Neural cell (in vitro differentiated cells): Measurements from ENCODE around the gene ERMAP. TPM values are rescaled to one million over a fixed set of nuclear protein-coding genes. Genes with fewer than 3 reads are reported as not detected.
"Not testable (repeated sequence)": the region's sequence is repeated elsewhere in the genome, so short reads cannot be mapped to it uniquely, and the experiment has no call there.

Source experiments
- H2AFZ ChIP-seq: fragments of 200-600, 300-800 bp; sonication (generic), shearing (Covaris generic); 2 replicates; pipeline ENCODE4 v1.6.0; 2014; ENCODE audit warnings: low read depth, mild to moderate bottlenecking, antibody characterized with exemption, low read length, moderate library complexity
- H3F3A ChIP-seq: fragments of 200-600 bp; shearing (Covaris generic); 2 replicates; pipeline ENCODE4 v1.6.1; 2016; ENCODE audit warnings: mild to moderate bottlenecking, moderate library complexity, mixed read lengths, antibody characterized with exemption, low read length; ENCODE audit not compliant: insufficient read depth, poor library complexity, severe bottlenecking
- H3K27ac ChIP-seq: fragments of 200-600, 300-800 bp; sonication (generic), shearing (Covaris generic); 2 replicates; pipeline ENCODE4 v1.5.1; 2014; ENCODE audit warnings: mild to moderate bottlenecking, low read length, moderate library complexity
- H3K27me3 ChIP-seq: fragments of 300-800, 200-600 bp; sonication (generic), shearing (Covaris generic); 2 replicates; pipeline ENCODE4 v1.6.0; 2014; ENCODE audit warnings: mild to moderate bottlenecking, low read depth, low read length, moderate library complexity; ENCODE audit not compliant: insufficient read depth
- H3K36me3 ChIP-seq: fragments of 300-800, 200-600 bp; sonication (generic), shearing (Covaris generic); 2 replicates; pipeline ENCODE4 v1.5.1; 2014; ENCODE audit warnings: mild to moderate bottlenecking, antibody characterized with exemption, low read length, moderate library complexity; ENCODE audit not compliant: insufficient read depth
- H3K4me2 ChIP-seq: fragments of 300-800, 200-600 bp; sonication (generic), shearing (Covaris generic); 2 replicates; pipeline ENCODE4 v1.6.0; 2014; ENCODE audit warnings: mild to moderate bottlenecking, low read length
- H3K4me3 ChIP-seq: fragments of 300-800, 200-600 bp; sonication (generic), shearing (Covaris generic); 2 replicates; pipeline ENCODE4 v1.5.1; 2014; ENCODE audit warnings: mild to moderate bottlenecking, low read length, moderate library complexity
- H3K79me2 ChIP-seq: fragments of 200-600 bp; shearing (Covaris generic); replicated peaks from 2 replicates; pipeline ENCODE4 v1.6.0; 2014; ENCODE audit warnings: mild to moderate bottlenecking, low read length, moderate library complexity; ENCODE audit not compliant: insufficient read depth
- H3K9ac ChIP-seq: fragments of 300-800, 200-600 bp; sonication (generic), shearing (Covaris generic); 2 replicates; pipeline ENCODE4 v1.6.1; 2016; ENCODE audit warnings: mild to moderate bottlenecking, low read length, mixed read lengths
- H3K9me2 ChIP-seq: fragments of 200-600 bp; shearing (Covaris generic); 2 replicates; pipeline ENCODE4 v1.6.1; 2016; ENCODE audit warnings: mild to moderate bottlenecking, low read length, mixed read lengths; ENCODE audit not compliant: insufficient read depth
- H3K9me3 ChIP-seq: fragments of 200-600, 300-800 bp; sonication (generic), shearing (Covaris generic); 2 replicates; pipeline ENCODE4 v1.6.1; 2016; ENCODE audit warnings: mild to moderate bottlenecking, mixed run types, low read length, moderate library complexity, mixed read lengths
- H4K20me1 ChIP-seq: fragments of 200-600 bp; shearing (Covaris generic); 2 replicates; pipeline ENCODE4 v1.6.1; 2016; ENCODE audit warnings: mild to moderate bottlenecking, mixed run types; ENCODE audit not compliant: insufficient read depth
- CTCF ChIP-seq: fragments of 450-650 bp; IDR thresholded peaks from 2 replicates; pipeline ENCODE4 v1.5.1; 2014; ENCODE audit warnings: antibody characterized with exemption, mild to moderate bottlenecking, moderate library complexity; ENCODE audit not compliant: poor library complexity, severe bottlenecking
- EP300 ChIP-seq: fragments of 450-650 bp; conservative IDR thresholded peaks from 2 replicates; pipeline ENCODE4 v1.6.1; 2014; ENCODE audit warnings: antibody characterized with exemption, mild to moderate bottlenecking, moderate library complexity; ENCODE audit not compliant: poor library complexity, severe bottlenecking
- EZH2 ChIP-seq: fragments of 200-600, 300-800 bp; shearing (Covaris generic), sonication (generic); IDR thresholded peaks from 2 replicates; pipeline ENCODE4 v1.6.1; 2014; ENCODE audit warnings: antibody characterized with exemption, low read length, borderline replicate concordance, mild to moderate bottlenecking; ENCODE audit not compliant: insufficient read depth, poor library complexity, severe bottlenecking
- MXI1 ChIP-seq: fragments of 450-650 bp; conservative IDR thresholded peaks from 2 replicates; pipeline ENCODE4 v1.6.1; 2014; ENCODE audit warnings: antibody characterized with exemption, mild to moderate bottlenecking; ENCODE audit not compliant: poor library complexity, severe bottlenecking
- POLR2AphosphoS5 ChIP-seq: IDR thresholded peaks from 2 replicates; pipeline ENCODE4 v1.6.1; 2012
- RAD21 ChIP-seq: fragments of 450-650 bp; conservative IDR thresholded peaks from 2 replicates; pipeline ENCODE4 v1.6.1; 2014; ENCODE audit warnings: antibody characterized with exemption, mild to moderate bottlenecking, moderate library complexity
- REST ChIP-seq: IDR thresholded peaks from 2 replicates; pipeline ENCODE4 v1.6.1; 2012; ENCODE audit warnings: borderline replicate concordance
- SMC3 ChIP-seq: fragments of 450-650 bp; conservative IDR thresholded peaks from 2 replicates; pipeline ENCODE4 v1.6.1; 2014; ENCODE audit warnings: antibody characterized with exemption, mild to moderate bottlenecking, moderate library complexity; ENCODE audit not compliant: poor library complexity
- TAF1 ChIP-seq: IDR thresholded peaks from 2 replicates; pipeline ENCODE4 v1.6.1; 2012; ENCODE audit warnings: low read depth
- polyA plus RNA-seq: library from polyadenylated mRNA; depleted of rRNA; stranded (reverse); fragments of >200 nt; gene quantifications from 2 replicates; pipeline ENCODE4 v1.2.3, GENCODE V29; 2014

Gene ERMAP
- polyA plus RNA-seq, 1 donor from 2014 or later, result 10.6 TPM

- Histone ChIP-seq H3K9me3 (no peaks in the 10 kb centered on the region), H2AFZ (no peak overlapping the region), H3K4me3 (no peak overlapping the region), H3K79me2 (peaks cover 6% of the 10 kb centered on the region), H3K27ac (no peak overlapping the region), H3K27me3 (no peaks in the 10 kb centered on the region), H3F3A (no peaks in the 10 kb centered on the region), H3K4me2 (no peak overlapping the region), H3K36me3 (peaks cover 5% of the 10 kb centered on the region), H3K9ac (no peak overlapping the region), H4K20me1 (no peaks in the 10 kb centered on the region), H3K9me2 (no peaks in the 10 kb centered on the region)
- TF ChIP-seq CTCF, result no peak
- no peak for TF ChIP-seq POLR2AphosphoS5
- TF ChIP-seq SMC3, result no peak
- no peak for TF ChIP-seq EP300
- no peak for TF ChIP-seq EZH2
- no peak for TF ChIP-seq TAF1
- no peak for TF ChIP-seq RAD21
- TF ChIP-seq MXI1, result no peak
- TF ChIP-seq REST, result no peak
Measured at GRCh38 chr1:42852608-42852980, 35.7 kb downstream of the ERMAP start.

- peaks cover 5% of the 10 kb centered on the region for H3K36me3 ChIP-seq
- H3K9ac ChIP-seq, result no peak overlapping the region
- H3K79me2 ChIP-seq, result peaks cover under 1% of the 10 kb centered on the region
- H3K9me2 ChIP-seq, result no peaks in the 10 kb centered on the region
- H3K9me3 ChIP-seq, result no peaks in the 10 kb centered on the region
- H3K27ac ChIP-seq, result no peak overlapping the region
- H3K4me3 ChIP-seq, result no peak overlapping the region
- H2AFZ ChIP-seq, result no peak overlapping the region
- no peak overlapping the region for H3K4me2 ChIP-seq
- no peaks in the 10 kb centered on the region for H3F3A ChIP-seq
- no peak for TF ChIP-seq MXI1
- no peak for TF ChIP-seq REST
- no peak for TF ChIP-seq EZH2
- TF ChIP-seq EP300, result no peak
- TF ChIP-seq RAD21, result no peak
- TF ChIP-seq TAF1, result no peak
- TF ChIP-seq POLR2AphosphoS5, result no peak
- no peak for TF ChIP-seq CTCF
- no peak for TF ChIP-seq SMC3
- H3K27me3 ChIP-seq, result no peaks in the 10 kb centered on the region
- no peaks in the 10 kb centered on the region for H4K20me1 ChIP-seq
Measured at GRCh38 chr1:42853116-42853884, 36.4 kb downstream of the ERMAP start.

- H3K4me3 ChIP-seq, H3K9me3 ChIP-seq, H4K20me1 ChIP-seq, H3K4me2 ChIP-seq, H3K27ac ChIP-seq, H3K36me3 ChIP-seq, H3F3A ChIP-seq, H3K9me2 ChIP-seq, H3K79me2 ChIP-seq, H3K9ac ChIP-seq, H3K27me3 ChIP-seq, H2AFZ ChIP-seq: not testable (repeated sequence)
Measured at GRCh38 chr1:42856554-42856953, 39.6 kb downstream of the ERMAP start.
